ENCODE results near the gene TJAP1. TPM values are rescaled to one million over a fixed set of nuclear protein-coding genes. Genes with fewer than 3 reads are reported as not detected.

The TJAP1 gene
- total and polyA plus RNA-seq, 2 donors (not counting 1 experiment from before 2014, with no cell fraction given), result 8.9 to 18.9 TPM

GRCh38 chr6:43475516-43475915 lies 1.9 kb upstream of the TJAP1 start:
- peaks cover 2% of the 10 kb centered on the region for H3K36me3 ChIP-seq (ENCODE audit: control insufficient read depth, insufficient read depth, low read length)
- H3K4me3 ChIP-seq (replicated peaks in 1 of 4; ENCODE audit: control extremely low read depth in 1 of 4, insufficient read depth in 1 of 4, low read depth in 3 of 4, low read length in 4 of 4), result no peak overlapping the region
- H3K79me2 ChIP-seq (ENCODE audit: control insufficient read depth, insufficient read depth, low read length), result peaks cover 18% of the 10 kb centered on the region
- H3K4me2 ChIP-seq (ENCODE audit: extremely low read depth, insufficient read depth, low read length), result no peak overlapping the region
- H3K27ac ChIP-seq (ENCODE audit: insufficient read depth, low read length), result no peak overlapping the region
- TF ChIP-seq CTCF (conservative IDR thresholded peaks at IDR 0.05 in 1 of 2, IDR thresholded peaks at IDR 0.05 in 1 of 2; ENCODE audit: low read depth in 1 of 2, low read length in 2 of 2), result no peak
- no peak for TF ChIP-seq EZH2 (IDR thresholded peaks at IDR 0.05; ENCODE audit: low read length, missing control alignments)
- no peak for DNase-seq (ENCODE audit: low read depth in 2 of 2)
- no peak overlapping the region for H3K9ac ChIP-seq (ENCODE audit: insufficient read depth, low read length)
- H4K20me1 ChIP-seq (ENCODE audit: control insufficient read depth, extremely low read depth, insufficient read depth, low read length), result no peaks in the 10 kb centered on the region
- H3K27me3 ChIP-seq (ENCODE audit: control insufficient read depth, insufficient read depth, low read length), result no peaks in the 10 kb centered on the region
- H3K4me1 ChIP-seq (ENCODE audit: control insufficient read depth, extremely low read depth, insufficient read depth, low read length), result peaks cover 12% of the 10 kb centered on the region
- H3K9me3 ChIP-seq (ENCODE audit: control insufficient read depth, insufficient read depth, low read depth, low read length), result no peaks in the 10 kb centered on the region
- H2AFZ ChIP-seq (ENCODE audit: low read length), result no peak overlapping the region

- no peak overlapping the region for H3K9ac ChIP-seq (ENCODE audit: insufficient read depth, low read length)
- peak overlapping the region; percentile 42 to 80 (median 74) for H3K4me3 ChIP-seq (replicated peaks in 1 of 4; ENCODE audit: control extremely low read depth in 1 of 4, insufficient read depth in 1 of 4, low read depth in 3 of 4, low read length in 4 of 4)
- peak overlapping the region; percentile 79 for H2AFZ ChIP-seq (ENCODE audit: low read length)
- no peak for DNase-seq (ENCODE audit: low read depth in 2 of 2)
- H3K4me1 ChIP-seq (ENCODE audit: control insufficient read depth, extremely low read depth, insufficient read depth, low read length), result peaks cover 12% of the 10 kb centered on the region
- H3K36me3 ChIP-seq (ENCODE audit: control insufficient read depth, insufficient read depth, low read length), result peaks cover 2% of the 10 kb centered on the region
- H3K27ac ChIP-seq (ENCODE audit: insufficient read depth, low read length), result peak overlapping the region; percentile 1
- H4K20me1 ChIP-seq (ENCODE audit: control insufficient read depth, extremely low read depth, insufficient read depth, low read length), result no peaks in the 10 kb centered on the region
- peaks cover 20% of the 10 kb centered on the region for H3K79me2 ChIP-seq (ENCODE audit: control insufficient read depth, insufficient read depth, low read length)
- no peaks in the 10 kb centered on the region for H3K27me3 ChIP-seq (ENCODE audit: control insufficient read depth, insufficient read depth, low read length)
- peak overlapping the region; percentile 83 for H3K4me2 ChIP-seq (ENCODE audit: extremely low read depth, insufficient read depth, low read length)
- H3K9me3 ChIP-seq (ENCODE audit: control insufficient read depth, insufficient read depth, low read depth, low read length), result no peaks in the 10 kb centered on the region
- TF ChIP-seq CTCF (conservative IDR thresholded peaks at IDR 0.05 in 1 of 2, IDR thresholded peaks at IDR 0.05 in 1 of 2; ENCODE audit: low read depth in 1 of 2, low read length in 2 of 2) (no peak), EZH2 (IDR thresholded peaks at IDR 0.05; ENCODE audit: low read length, missing control alignments) (no peak)
Observed at GRCh38 chr6:43476746-43477145, 624 bp upstream of the TJAP1 start.

GRCh38 chr6:43478008-43478372 lies 620 bp downstream of the TJAP1 start:
- Histone ChIP-seq H3K79me2 (ENCODE audit: control insufficient read depth, insufficient read depth, low read length) (peaks cover 23% of the 10 kb centered on the region), H3K27ac (ENCODE audit: insufficient read depth, low read length) (peak overlapping the region; percentile 73), H3K36me3 (ENCODE audit: control insufficient read depth, insufficient read depth, low read length) (peaks cover 2% of the 10 kb centered on the region), H3K4me1 (ENCODE audit: control insufficient read depth, extremely low read depth, insufficient read depth, low read length) (peaks cover 12% of the 10 kb centered on the region), H4K20me1 (ENCODE audit: control insufficient read depth, extremely low read depth, insufficient read depth, low read length) (no peaks in the 10 kb centered on the region), H3K9ac (ENCODE audit: insufficient read depth, low read length) (peak overlapping the region; percentile 77), H3K4me2 (ENCODE audit: extremely low read depth, insufficient read depth, low read length) (peak overlapping the region; percentile 100), H3K9me3 (ENCODE audit: control insufficient read depth, insufficient read depth, low read depth, low read length) (no peaks in the 10 kb centered on the region), H3K27me3 (ENCODE audit: control insufficient read depth, insufficient read depth, low read length) (no peaks in the 10 kb centered on the region), H3K4me3 (replicated peaks in 1 of 4; ENCODE audit: control extremely low read depth in 1 of 4, insufficient read depth in 1 of 4, low read depth in 3 of 4, low read length in 4 of 4) (peak overlapping the region; percentile 73 to 80 (median 76)), H2AFZ (ENCODE audit: low read length) (peak overlapping the region; percentile 61)
- TF ChIP-seq CTCF (conservative IDR thresholded peaks at IDR 0.05 in 1 of 2, IDR thresholded peaks at IDR 0.05 in 1 of 2; ENCODE audit: low read depth in 1 of 2, low read length in 2 of 2), result no peak
- TF ChIP-seq EZH2 (IDR thresholded peaks at IDR 0.05; ENCODE audit: low read length, missing control alignments), result no peak
- no peak for DNase-seq (ENCODE audit: low read depth in 2 of 2)

Measured in fibroblast of lung (primary cell).